ENCODE measurements around the gene PDE4B. TPM values are rescaled to one million over a fixed set of nuclear protein-coding genes. Genes with fewer than 3 reads are reported as not detected.

Gene PDE4B
- polyA plus RNA-seq, 1 experiment: 20.6 TPM

DNA sequence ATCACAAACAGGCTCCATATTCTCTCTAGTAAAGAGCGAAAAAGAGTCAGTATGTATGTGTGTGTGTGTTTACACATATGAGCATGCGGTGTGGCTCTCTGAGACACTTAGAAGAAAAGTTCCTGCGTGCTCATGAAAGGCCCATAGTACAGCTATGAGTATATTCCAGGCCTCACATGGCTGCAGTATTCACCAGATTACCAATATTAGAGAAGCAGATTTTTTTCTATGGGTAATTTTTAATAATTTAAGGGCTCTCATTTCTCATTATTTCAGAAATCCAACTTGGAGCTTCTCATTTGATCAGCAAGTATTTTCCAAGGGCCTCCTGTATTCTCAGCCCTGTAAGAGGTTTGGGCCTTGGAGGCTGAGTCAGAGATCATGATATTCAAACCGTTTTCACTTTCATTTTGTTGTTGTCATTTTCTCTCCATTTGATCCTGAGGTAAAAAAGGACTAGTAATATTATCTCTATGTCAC, 508.3 kb downstream of the PDE4B start:
- no peak for TF ChIP-seq CTCF (IDR thresholded peaks at IDR 0.05; ENCODE audit: insufficient read depth, low read depth, low read length)
- no peak for DNase-seq (ENCODE audit: low read depth)
- H3K36me3 ChIP-seq (ENCODE audit: control insufficient read depth, insufficient read depth, low read length): no peaks in the 10 kb centered on the region
- ChIA-PET CTCF (interaction anchor here (1.4 kb wide), 1 partner anchor 11 kb away, joined by 6 read pairs; no protein-coding TSS in a partner anchor), POLR2A (no interaction called here)
- H3K4me3 ChIP-seq (ENCODE audit: low read depth, low read length): no peak overlapping the region
- H3K27me3 ChIP-seq (ENCODE audit: control insufficient read depth, insufficient read depth, low read length): no peaks in the 10 kb centered on the region

GRCh38 chr1:66302184-66302742, 509.6 kb downstream of the PDE4B start:
- no peak for TF ChIP-seq CTCF (IDR thresholded peaks at IDR 0.05; ENCODE audit: insufficient read depth, low read depth, low read length)
- POLR2A ChIA-PET: no interaction called here
- Histone ChIP-seq H3K27me3 (ENCODE audit: control insufficient read depth, insufficient read depth, low read length) (no peaks in the 10 kb centered on the region), H3K36me3 (ENCODE audit: control insufficient read depth, insufficient read depth, low read length) (no peaks in the 10 kb centered on the region), H3K4me3 (ENCODE audit: low read depth, low read length) (no peak overlapping the region)
- CTCF ChIA-PET: interaction anchor here (1.0 kb wide), 1 partner anchor 29 kb away, joined by 3 read pairs; no protein-coding TSS in a partner anchor
- DNase-seq (ENCODE audit: low read depth): no peak

DNA sequence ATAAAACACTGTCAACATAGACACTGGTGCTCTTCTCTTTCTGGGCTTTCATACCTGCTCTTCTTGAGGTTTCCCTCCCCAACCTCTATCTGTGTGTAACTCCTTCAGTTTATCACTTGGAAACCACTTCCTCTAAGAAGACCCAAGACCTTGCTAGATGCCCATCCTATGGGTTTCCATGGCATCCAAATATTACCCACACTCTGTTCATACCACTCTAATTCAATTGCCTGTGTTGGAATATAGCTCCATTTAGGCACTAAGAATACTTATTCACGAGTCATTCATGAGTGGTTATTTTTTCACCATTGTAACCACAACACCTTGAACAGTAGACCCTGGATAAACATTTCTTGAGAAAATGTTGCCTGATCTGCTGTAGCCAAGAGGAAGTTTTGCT, 510.1 kb downstream of the PDE4B start:
- Histone ChIP-seq H3K27me3 (ENCODE audit: control insufficient read depth, insufficient read depth, low read length) (no peaks in the 10 kb centered on the region), H3K4me3 (ENCODE audit: low read depth, low read length) (no peak overlapping the region), H3K36me3 (ENCODE audit: control insufficient read depth, insufficient read depth, low read length) (no peaks in the 10 kb centered on the region)
- ChIA-PET CTCF (interaction anchor here (1.0 to 1.1 kb wide), 2 partner anchors 29 to 97 kb away, joined by 3 read pairs; no protein-coding TSS in a partner anchor), POLR2A (no interaction called here)
- no peak for TF ChIP-seq CTCF (IDR thresholded peaks at IDR 0.05; ENCODE audit: insufficient read depth, low read depth, low read length)
- DNase-seq (ENCODE audit: low read depth): no peak

GRCh38 chr1:66303646-66304045, 511.0 kb downstream of the PDE4B start:
- Histone ChIP-seq H3K4me3 (ENCODE audit: low read depth, low read length) (no peak overlapping the region), H3K27me3 (ENCODE audit: control insufficient read depth, insufficient read depth, low read length) (no peaks in the 10 kb centered on the region), H3K36me3 (ENCODE audit: control insufficient read depth, insufficient read depth, low read length) (no peaks in the 10 kb centered on the region)
- no peak for TF ChIP-seq CTCF (IDR thresholded peaks at IDR 0.05; ENCODE audit: insufficient read depth, low read depth, low read length)
- POLR2A ChIA-PET: interaction anchor here (1.2 kb wide), 1 partner anchor 61 kb away, joined by 8 read pairs; no protein-coding TSS in a partner anchor
- CTCF ChIA-PET: interaction anchor here (1.1 kb wide), 1 partner anchor 96 kb away, joined by 3 read pairs; no protein-coding TSS in a partner anchor
- DNase-seq (ENCODE audit: low read depth): no peak

GRCh38 chr1:66304128-66304527, 511.4 kb downstream of the PDE4B start:
- ChIA-PET POLR2A (interaction anchor here (1.2 kb wide), 1 partner anchor 60 kb away, joined by 8 read pairs; no protein-coding TSS in a partner anchor), CTCF (no interaction called here)
- DNase-seq (ENCODE audit: low read depth): no peak
- H3K4me3 ChIP-seq (ENCODE audit: low read depth, low read length): no peak overlapping the region
- H3K27me3 ChIP-seq (ENCODE audit: control insufficient read depth, insufficient read depth, low read length): no peaks in the 10 kb centered on the region
- no peak for TF ChIP-seq CTCF (IDR thresholded peaks at IDR 0.05; ENCODE audit: insufficient read depth, low read depth, low read length)
- no peaks in the 10 kb centered on the region for H3K36me3 ChIP-seq (ENCODE audit: control insufficient read depth, insufficient read depth, low read length)
